ENCODE data around the gene SPTLC1.
"Not testable (repeated sequence)": the region's sequence is repeated elsewhere in the genome, so short reads cannot be mapped to it uniquely, and the experiment has no call there.

The SPTLC1 gene

GRCh38 chr9:92032891-92033290, 82.3 kb downstream of the SPTLC1 start:
- no peak for DNase-seq (ENCODE audit: low read depth in 2 of 2)

- no peak for DNase-seq (ENCODE audit: low read depth in 2 of 2)
Measured at GRCh38 chr9:92030367-92030766, 84.8 kb downstream of the SPTLC1 start.

GRCh38 chr9:92029553-92029952, 85.7 kb downstream of the SPTLC1 start:
- DNase-seq (ENCODE audit: low read depth in 2 of 2) = no peak

- no peak for DNase-seq (ENCODE audit: low read depth in 2 of 2)
Measured at GRCh38 chr9:92026206-92027002, 88.8 kb downstream of the SPTLC1 start.

GRCh38 chr9:92021785-92022541, 93.2 kb downstream of the SPTLC1 start:
- DNase-seq (ENCODE audit: low read depth in 2 of 2) = not testable (repeated sequence)

GRCh38 chr9:92019658-92020057, 95.6 kb downstream of the SPTLC1 start:
- no peak for DNase-seq (ENCODE audit: low read depth in 2 of 2)

GRCh38 chr9:92010705-92011536, 104.3 kb downstream of the SPTLC1 start:
- DNase-seq (ENCODE audit: low read depth in 2 of 2) = no peak

GRCh38 chr9:92010253-92010652, 105.0 kb downstream of the SPTLC1 start:
- not testable (repeated sequence) for DNase-seq (ENCODE audit: low read depth in 2 of 2)

- no peak for DNase-seq (ENCODE audit: low read depth in 2 of 2)
Measured at GRCh38 chr9:92008041-92008440, 107.2 kb downstream of the SPTLC1 start.

GRCh38 chr9:92004045-92004392, 111.2 kb downstream of the SPTLC1 start:
- no peak for DNase-seq (ENCODE audit: low read depth in 2 of 2)

GRCh38 chr9:92003308-92004044, 111.7 kb downstream of the SPTLC1 start:
- no peak for DNase-seq (ENCODE audit: low read depth in 2 of 2)

- DNase-seq (ENCODE audit: low read depth in 2 of 2) = not testable (repeated sequence)
Measured at GRCh38 chr9:92001948-92002347, 113.3 kb downstream of the SPTLC1 start.

- no peak for DNase-seq (ENCODE audit: low read depth in 2 of 2)
Measured at GRCh38 chr9:92001244-92001643, 114.0 kb downstream of the SPTLC1 start.

- DNase-seq (ENCODE audit: low read depth in 2 of 2) = no peak
Measured at GRCh38 chr9:91995000-91995655, 120.1 kb downstream of the SPTLC1 start.

- DNase-seq (ENCODE audit: low read depth in 2 of 2) = no peak
Measured at GRCh38 chr9:91994422-91994821, 120.8 kb downstream of the SPTLC1 start.

- no peak for DNase-seq (ENCODE audit: low read depth in 2 of 2)
Measured at GRCh38 chr9:91992461-91993041, 122.7 kb downstream of the SPTLC1 start.

GRCh38 chr9:91991721-91992341, 123.4 kb downstream of the SPTLC1 start:
- no peak for DNase-seq (ENCODE audit: low read depth in 2 of 2)

GRCh38 chr9:91986248-91986647, 129.0 kb downstream of the SPTLC1 start:
- DNase-seq (ENCODE audit: low read depth in 2 of 2) = no peak

GRCh38 chr9:91985692-91986091, 129.5 kb downstream of the SPTLC1 start:
- DNase-seq (ENCODE audit: low read depth in 2 of 2) = no peak
